Fibroblast of lung (primary cell): ENCODE measurements around the gene ACP4. TPM values are rescaled to one million over a fixed set of nuclear protein-coding genes. Genes with fewer than 3 reads are reported as not detected.

ENCODE experiments used
- DNase-seq, 2 donors: peaks; one replicate each; pipeline versions ENCODE4 v3.0.0 to v3.0.0-alpha.2; 2010; ENCODE audit warnings: low read depth in 2 of 2
- H2AFZ ChIP-seq: 2 replicates; pipeline ENCODE4 v1.5.1; 2012; ENCODE audit warnings: low read length, control low read depth, inconsistent platforms
- H3K27ac ChIP-seq: 2 replicates; pipeline ENCODE4 v1.5.1; 2011; ENCODE audit warnings: low read length, control low read depth; ENCODE audit not compliant: insufficient read depth
- H3K27me3 ChIP-seq: 2 replicates; pipeline ENCODE4 v1.5.1; 2011; ENCODE audit warnings: mild to moderate bottlenecking, low read length; ENCODE audit not compliant: control insufficient read depth, insufficient read depth
- H3K36me3 ChIP-seq: 2 replicates; pipeline ENCODE4 v1.5.1; 2011; ENCODE audit warnings: low read length; ENCODE audit not compliant: control insufficient read depth, insufficient read depth
- H3K4me1 ChIP-seq: 2 replicates; pipeline ENCODE4 v1.5.1; 2011; ENCODE audit warnings: low read length; ENCODE audit not compliant: control insufficient read depth, insufficient read depth; ENCODE audit errors: extremely low read depth
- H3K4me2 ChIP-seq: 2 replicates; pipeline ENCODE4 v1.5.1; 2011; ENCODE audit warnings: low read length, control low read depth; ENCODE audit not compliant: insufficient read depth; ENCODE audit errors: extremely low read depth
- H3K4me3 ChIP-seq, 4 experiments: fragments of 200-600 bp in 1 of 4; sonication (generic) in 1 of 4; replicated peaks in 1 of 4; 2 replicates each; pipeline ENCODE4 v1.5.1; 2011 to 2016; ENCODE audit warnings: low read length in 4 of 4, low read depth in 3 of 4, mild to moderate bottlenecking in 3 of 4, control low read depth in 2 of 4, inconsistent platforms in 1 of 4, mixed read lengths in 1 of 4; ENCODE audit not compliant: insufficient read depth in 1 of 4; ENCODE audit errors: control extremely low read depth in 1 of 4
- H3K79me2 ChIP-seq: 2 replicates; pipeline ENCODE4 v1.5.1; 2012; ENCODE audit warnings: mild to moderate bottlenecking, low read length, inconsistent platforms; ENCODE audit not compliant: control insufficient read depth, insufficient read depth
- H3K9ac ChIP-seq: 2 replicates; pipeline ENCODE4 v1.5.1; 2011; ENCODE audit warnings: mild to moderate bottlenecking, low read length, control low read depth; ENCODE audit not compliant: insufficient read depth
- H3K9me3 ChIP-seq: 2 replicates; pipeline ENCODE4 v1.5.1; 2012; ENCODE audit warnings: low read depth, low read length; ENCODE audit not compliant: control insufficient read depth, insufficient read depth
- H4K20me1 ChIP-seq: 2 replicates; pipeline ENCODE4 v1.5.1; 2011; ENCODE audit warnings: low read length; ENCODE audit not compliant: control insufficient read depth, insufficient read depth; ENCODE audit errors: extremely low read depth
- EZH2 ChIP-seq: IDR thresholded peaks from 2 replicates; pipeline ENCODE4 v1.5.1; 2012; ENCODE audit warnings: low read length, control low read depth, mild to moderate bottlenecking; ENCODE audit errors: missing control alignments
- polyA plus RNA-seq, 2 donors: library from polyadenylated mRNA; depleted of rRNA in 1 of 2; stranded (reverse) in 1 of 2; unstranded in 1 of 2; fragments of >200 nt; gene quantifications; 2 replicates each; pipeline ENCODE4 v1.2.1, GENCODE V29; 2011 to 2012; ENCODE audit warnings: missing spikeins in 1 of 2
- total RNA-seq: library from RNA; depleted of rRNA; stranded (reverse); fragments of >200 nt; gene quantifications from 2 replicates; pipeline ENCODE4 v1.2.1, GENCODE V29; 2014
- TF ChIP-seq, protein P1 (sequence below), 2 donors: IDR thresholded peaks in 1 of 2; conservative IDR thresholded peaks in 1 of 2; 1 replicate in 1 of 2; 2 replicates in 1 of 2; pipeline ENCODE4 v1.5.1; 2011 to 2012; ENCODE audit warnings: low read length in 2 of 2, control low read depth in 1 of 2, inconsistent platforms in 1 of 2, low read depth in 1 of 2, mild to moderate bottlenecking in 1 of 2

Gene ACP4
- total and polyA plus RNA-seq, 2 donors (not counting 1 experiment from before 2014, with no cell fraction given), result not detected

DNA sequence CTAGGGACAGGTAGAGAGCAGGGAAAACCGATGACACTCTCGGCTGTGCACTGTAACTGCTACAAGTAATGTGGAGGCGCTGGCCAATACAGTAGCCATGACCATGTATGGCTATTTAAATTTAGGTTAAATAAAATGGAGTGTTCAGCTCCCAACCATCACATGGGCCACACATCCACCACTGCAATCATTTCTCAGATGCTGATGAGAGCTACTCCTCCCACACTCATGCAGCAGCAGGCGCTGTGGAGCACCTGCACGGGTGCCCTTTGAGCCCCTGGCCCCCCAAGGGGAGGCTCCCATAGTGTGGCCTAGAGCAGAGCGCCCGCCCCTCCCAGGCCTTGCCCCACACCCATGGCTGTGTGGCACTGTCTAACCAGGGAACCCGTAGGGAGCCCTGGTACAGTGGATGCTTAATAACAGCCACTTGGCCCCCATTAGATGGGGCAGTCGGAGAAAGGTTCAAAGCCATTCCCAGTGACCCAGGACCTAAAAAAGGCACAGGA, 6.0 kb downstream of the ACP4 start:
- no peak for DNase-seq
- TF ChIP-seq, protein P1, sequence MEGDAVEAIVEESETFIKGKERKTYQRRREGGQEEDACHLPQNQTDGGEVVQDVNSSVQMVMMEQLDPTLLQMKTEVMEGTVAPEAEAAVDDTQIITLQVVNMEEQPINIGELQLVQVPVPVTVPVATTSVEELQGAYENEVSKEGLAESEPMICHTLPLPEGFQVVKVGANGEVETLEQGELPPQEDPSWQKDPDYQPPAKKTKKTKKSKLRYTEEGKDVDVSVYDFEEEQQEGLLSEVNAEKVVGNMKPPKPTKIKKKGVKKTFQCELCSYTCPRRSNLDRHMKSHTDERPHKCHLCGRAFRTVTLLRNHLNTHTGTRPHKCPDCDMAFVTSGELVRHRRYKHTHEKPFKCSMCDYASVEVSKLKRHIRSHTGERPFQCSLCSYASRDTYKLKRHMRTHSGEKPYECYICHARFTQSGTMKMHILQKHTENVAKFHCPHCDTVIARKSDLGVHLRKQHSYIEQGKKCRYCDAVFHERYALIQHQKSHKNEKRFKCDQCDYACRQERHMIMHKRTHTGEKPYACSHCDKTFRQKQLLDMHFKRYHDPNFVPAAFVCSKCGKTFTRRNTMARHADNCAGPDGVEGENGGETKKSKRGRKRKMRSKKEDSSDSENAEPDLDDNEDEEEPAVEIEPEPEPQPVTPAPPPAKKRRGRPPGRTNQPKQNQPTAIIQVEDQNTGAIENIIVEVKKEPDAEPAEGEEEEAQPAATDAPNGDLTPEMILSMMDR (conservative IDR thresholded peaks at IDR 0.05 in 1 of 2, IDR thresholded peaks at IDR 0.05 in 1 of 2; ENCODE audit: low read depth in 1 of 2, low read length in 2 of 2), result no peak
- no peak for TF ChIP-seq EZH2

GRCh38 chr19:50796634-50797428, 6.6 kb downstream of the ACP4 start:
- DNase-seq, result no peak

More for the DNA sequence above, 6.0 kb downstream of the ACP4 start:
- peaks cover 12% of the 10 kb centered on the region for H3K79me2 ChIP-seq
- peaks cover 13% of the 10 kb centered on the region for H3K36me3 ChIP-seq
- no peaks in the 10 kb centered on the region for H3K4me1 ChIP-seq
- H3K4me2 ChIP-seq, result no peak overlapping the region
- no peak overlapping the region for H3K9ac ChIP-seq
- H3K27me3 ChIP-seq, result no peaks in the 10 kb centered on the region
- no peak overlapping the region for H3K4me3 ChIP-seq
- H4K20me1 ChIP-seq, result no peaks in the 10 kb centered on the region
- no peaks in the 10 kb centered on the region for H3K9me3 ChIP-seq
- H3K27ac ChIP-seq, result no peak overlapping the region
- H2AFZ ChIP-seq, result no peak overlapping the region

DNA sequence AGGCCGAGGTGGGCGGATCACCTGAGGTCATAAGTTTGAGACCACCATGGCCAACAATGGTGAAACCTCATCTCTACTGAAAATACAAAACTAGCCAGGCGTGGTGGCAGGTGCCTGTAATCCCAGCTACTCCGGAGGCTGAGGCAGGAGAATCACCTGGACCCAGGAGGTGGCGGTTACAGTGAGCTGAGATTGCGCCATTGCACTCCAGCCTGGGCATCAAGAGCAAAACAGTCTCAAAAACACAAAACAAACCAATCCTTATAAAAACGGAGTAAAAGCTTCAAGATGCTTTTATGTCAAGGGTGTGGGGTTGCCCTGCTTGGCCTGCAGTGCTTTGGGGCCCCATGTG, 7.2 kb downstream of the ACP4 start:
- H3K27me3 ChIP-seq, result no peaks in the 10 kb centered on the region
- H3K9me3 ChIP-seq, result no peaks in the 10 kb centered on the region
- no peak overlapping the region for H3K27ac ChIP-seq
- TF ChIP-seq, protein P1 (conservative IDR thresholded peaks at IDR 0.05 in 1 of 2, IDR thresholded peaks at IDR 0.05 in 1 of 2; ENCODE audit: low read depth in 1 of 2, low read length in 2 of 2), result no peak
- no peak for TF ChIP-seq EZH2
- peaks cover 20% of the 10 kb centered on the region for H3K79me2 ChIP-seq
- H3K9ac ChIP-seq, result no peak overlapping the region
- no peak overlapping the region for H3K4me2 ChIP-seq
- no peak overlapping the region for H2AFZ ChIP-seq
- no peak for DNase-seq
- no peaks in the 10 kb centered on the region for H3K4me1 ChIP-seq
- peaks cover 19% of the 10 kb centered on the region for H3K36me3 ChIP-seq
- H3K4me3 ChIP-seq, result no peak overlapping the region
- no peaks in the 10 kb centered on the region for H4K20me1 ChIP-seq

More at GRCh38 chr19:50796634-50797428, 6.6 kb downstream of the ACP4 start:
- Histone ChIP-seq H3K27ac (no peak overlapping the region), H3K79me2 (peaks cover 14% of the 10 kb centered on the region), H3K4me3 (no peak overlapping the region), H3K4me2 (no peak overlapping the region), H3K9me3 (no peaks in the 10 kb centered on the region), H3K9ac (no peak overlapping the region), H2AFZ (no peak overlapping the region), H4K20me1 (no peaks in the 10 kb centered on the region), H3K36me3 (peaks cover 14% of the 10 kb centered on the region), H3K27me3 (no peaks in the 10 kb centered on the region), H3K4me1 (no peaks in the 10 kb centered on the region)
- no peak for TF ChIP-seq EZH2
- TF ChIP-seq, protein P1 (conservative IDR thresholded peaks at IDR 0.05 in 1 of 2, IDR thresholded peaks at IDR 0.05 in 1 of 2; ENCODE audit: low read depth in 1 of 2, low read length in 2 of 2), result no peak
